ENCODE results near the gene SMPDL3A. TPM values are rescaled to one million over a fixed set of nuclear protein-coding genes. Genes with fewer than 3 reads are reported as not detected.

Gene SMPDL3A
- total and polyA plus RNA-seq, 2 of the 13 experiments (the other 11 are each of a cell fraction or from before 2014, with no cell fraction given) = 7.8 to 17.3 TPM

- TF ChIP-seq ARNT (IDR thresholded peaks at IDR 0.05) (no peak), NCOR1 (IDR thresholded peaks at IDR 0.05; ENCODE audit: borderline replicate concordance, low read length) (peak; percentile 40; the same call in 1 of the 2 replicates), ZNF576 (CRISPR knock-in tag; IDR thresholded peaks at IDR 0.05) (peak; percentile 91), ZNF7 (CRISPR knock-in tag; IDR thresholded peaks at IDR 0.05) (no peak), ZNF496 (CRISPR knock-in tag; IDR thresholded peaks at IDR 0.05; ENCODE audit: insufficient replicate concordance) (no peak), SSRP1 (CRISPR knock-in tag; IDR thresholded peaks at IDR 0.05) (no peak; the same call in 1 of the 2 replicates), ZBTB3 (CRISPR knock-in tag; IDR thresholded peaks at IDR 0.05; ENCODE audit: borderline replicate concordance, low read depth) (peak; percentile 68), RNF2 (conservative IDR thresholded peaks at IDR 0.05; ENCODE audit: low read depth) (peak; percentile 88), ZNF275 (CRISPR knock-in tag; IDR thresholded peaks at IDR 0.05; ENCODE audit: borderline replicate concordance) (peak; percentile 26; the same call in 1 of the 2 replicates), ATM (IDR thresholded peaks at IDR 0.05; ENCODE audit: borderline replicate concordance) (no peak), ZNF839 (CRISPR knock-in tag; IDR thresholded peaks at IDR 0.05; ENCODE audit: borderline replicate concordance) (peak; percentile 96), HOXA5 (CRISPR knock-in tag; IDR thresholded peaks at IDR 0.05) (peak; percentile 95; the same call in 1 of the 2 replicates), ZNF777 (CRISPR knock-in tag; IDR thresholded peaks at IDR 0.05) (peak; percentile 69), DPF2 (CRISPR knock-in tag; IDR thresholded peaks at IDR 0.05; ENCODE audit: borderline replicate concordance, low read depth) (peak; percentile 2; the same call in 1 of the 2 replicates), CBX5 (CRISPR knock-in tag; IDR thresholded peaks at IDR 0.05; ENCODE audit: borderline replicate concordance) (peak; percentile 90; the same call in 1 of the 2 replicates), ZNF512 (CRISPR knock-in tag; IDR thresholded peaks at IDR 0.05) (peak; percentile 51; the same call in 1 of the 2 replicates), YEATS4 (CRISPR knock-in tag; IDR thresholded peaks at IDR 0.05; ENCODE audit: borderline replicate concordance) (peak; percentile 89), ATRX (CRISPR knock-in tag; IDR thresholded peaks at IDR 0.05; ENCODE audit: borderline replicate concordance) (no peak), ZFP36L1 (CRISPR knock-in tag; IDR thresholded peaks at IDR 0.05) (peak; percentile 93)
- TF ChIP-seq, protein P1, sequence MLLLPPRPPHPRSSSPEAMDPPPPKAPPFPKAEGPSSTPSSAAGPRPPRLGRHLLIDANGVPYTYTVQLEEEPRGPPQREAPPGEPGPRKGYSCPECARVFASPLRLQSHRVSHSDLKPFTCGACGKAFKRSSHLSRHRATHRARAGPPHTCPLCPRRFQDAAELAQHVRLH (CRISPR knock-in tag; IDR thresholded peaks at IDR 0.05; ENCODE audit: borderline replicate concordance, low read depth) = peak; percentile 98
Observed at GRCh38 chr6:122789182-122790027, at the start of gene SMPDL3A (continued).
